Activated T-helper 17 cell treated with anti-CD3 and anti-CD28 coated beads, Interleukin-2, amount 50 U/mL, for 72 hours (primary cell): Measurements from ENCODE around the gene SCN8A. TPM values are rescaled to one million over a fixed set of nuclear protein-coding genes. Genes with fewer than 3 reads are reported as not detected.

ENCODE experiments used
- ATAC-seq: fragments of 150-1000 bp; cut with Tn5 transposase; replicated peaks from 2 replicates; pipeline ENCODE4 v1.10.0; 2021; ENCODE audit warnings: mild to moderate bottlenecking, moderate library complexity
- H3K27ac Mint-ChIP-seq: one replicate; pipeline ENCODE4 v1.8.0; 2022; ENCODE audit warnings: mixed read lengths
- H3K27me3 Mint-ChIP-seq: one replicate; pipeline ENCODE4 v1.8.0; 2022; ENCODE audit warnings: mixed read lengths
- H3K36me3 Mint-ChIP-seq: one replicate; pipeline ENCODE4 v1.8.0; 2022; ENCODE audit warnings: low read depth, mild to moderate bottlenecking, mixed read lengths
- H3K4me1 Mint-ChIP-seq: one replicate; pipeline ENCODE4 v1.8.0; 2022; ENCODE audit warnings: mixed read lengths
- H3K4me3 Mint-ChIP-seq: one replicate; pipeline ENCODE4 v1.8.0; 2022; ENCODE audit warnings: mild to moderate bottlenecking, mixed read lengths
- H3K9me3 Mint-ChIP-seq: one replicate; pipeline ENCODE4 v1.8.0; 2022; ENCODE audit warnings: mixed read lengths
- total RNA-seq, 2 donors: library from RNA; stranded (reverse); gene quantifications; one replicate each; pipeline ENCODE4 v1.2.3, GENCODE V29; 2022

SCN8A gene
- total RNA-seq, 2 donors from 2014 or later, result 0.73 to 1.2 TPM

DNA sequence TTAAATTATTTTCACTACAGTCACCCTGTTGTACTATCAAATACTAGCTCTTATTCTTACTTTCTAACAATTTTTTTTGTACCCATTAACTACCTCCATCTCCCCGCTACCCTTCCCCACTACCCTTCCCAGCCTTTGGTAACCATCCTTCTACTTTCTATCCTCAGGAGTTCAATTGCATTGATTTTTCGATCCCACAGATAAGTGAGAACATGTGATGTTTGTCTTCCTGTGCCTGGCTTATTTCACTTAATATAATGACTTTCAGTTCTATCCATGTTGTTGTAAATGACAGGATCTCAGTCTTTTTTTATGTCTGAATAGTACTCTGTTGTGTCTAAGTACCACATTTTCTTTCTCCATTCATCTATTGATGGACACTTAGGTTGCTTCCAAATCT lies 139.7 kb downstream of the SCN8A start:
- H3K4me3 Mint-ChIP-seq, result no peak overlapping the region

DNA sequence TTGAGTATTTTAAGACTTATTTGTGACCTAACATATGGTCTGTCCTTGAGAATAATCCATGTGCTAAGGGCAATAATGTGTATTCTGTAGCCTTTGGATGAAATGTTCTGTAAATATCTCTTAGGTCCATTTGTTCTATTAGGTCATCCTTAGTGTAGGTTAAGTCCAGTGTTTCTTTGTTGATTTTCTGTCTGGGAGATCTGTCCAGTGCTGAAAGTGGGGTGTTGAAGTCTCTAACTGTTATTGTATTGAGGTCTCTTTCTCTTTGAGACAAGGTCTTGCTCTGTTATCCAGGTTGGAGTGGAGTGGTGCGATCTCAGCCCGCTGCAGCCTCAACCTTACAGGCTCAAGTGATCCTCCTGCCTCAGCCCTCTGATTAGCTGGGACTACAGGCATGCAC lies 149.5 kb downstream of the SCN8A start:
- no peaks in the 10 kb centered on the region for H3K4me1 Mint-ChIP-seq
- H3K36me3 Mint-ChIP-seq, result no peaks in the 10 kb centered on the region
- H3K27me3 Mint-ChIP-seq, result peaks cover 31% of the 10 kb centered on the region
- H3K27ac Mint-ChIP-seq, result no peak overlapping the region
- ATAC-seq, result no peak
- H3K9me3 Mint-ChIP-seq, result peaks cover 14% of the 10 kb centered on the region
- H3K4me3 Mint-ChIP-seq, result no peak overlapping the region

More for the DNA sequence above, 139.7 kb downstream of the SCN8A start:
- H3K9me3 Mint-ChIP-seq, result no peaks in the 10 kb centered on the region
- no peaks in the 10 kb centered on the region for H3K36me3 Mint-ChIP-seq
- no peaks in the 10 kb centered on the region for H3K4me1 Mint-ChIP-seq
- ATAC-seq, result no peak
- peaks cover 23% of the 10 kb centered on the region for H3K27me3 Mint-ChIP-seq
- no peak overlapping the region for H3K27ac Mint-ChIP-seq

DNA sequence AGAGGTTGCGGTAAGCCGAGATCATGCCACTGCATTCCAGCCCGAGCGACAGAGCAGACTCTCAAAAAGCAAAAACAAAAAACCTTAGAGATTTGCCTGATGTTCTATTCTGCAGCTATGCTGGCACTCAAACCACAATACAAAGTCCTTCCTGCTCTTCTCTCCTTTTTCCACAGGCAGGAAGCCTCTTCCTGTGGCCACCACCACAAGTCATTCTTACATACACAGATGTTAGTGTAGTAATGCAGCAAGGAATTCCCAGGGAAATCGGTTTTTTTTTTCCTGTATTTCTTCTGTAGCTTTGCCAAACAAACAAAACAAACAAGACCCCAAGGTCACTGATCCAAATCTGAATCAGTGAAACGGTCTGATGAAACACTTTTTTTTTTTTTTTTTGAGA lies 153.2 kb downstream of the SCN8A start:
- Mint-ChIP-seq H3K4me1 (no peaks in the 10 kb centered on the region), H3K27ac (no peak overlapping the region), H3K36me3 (no peaks in the 10 kb centered on the region), H3K4me3 (no peak overlapping the region), H3K9me3 (peaks cover 14% of the 10 kb centered on the region), H3K27me3 (peaks cover 33% of the 10 kb centered on the region)
- ATAC-seq, result no peak

- Mint-ChIP-seq H3K4me1 (no peaks in the 10 kb centered on the region), H3K27ac (no peak overlapping the region), H3K9me3 (peaks cover 14% of the 10 kb centered on the region), H3K4me3 (no peak overlapping the region), H3K36me3 (no peaks in the 10 kb centered on the region), H3K27me3 (peaks cover 35% of the 10 kb centered on the region)
- ATAC-seq, result no peak
These were observed 153.9 kb downstream of the SCN8A start for GRCh38 chr12:51744957-51745356.

DNA sequence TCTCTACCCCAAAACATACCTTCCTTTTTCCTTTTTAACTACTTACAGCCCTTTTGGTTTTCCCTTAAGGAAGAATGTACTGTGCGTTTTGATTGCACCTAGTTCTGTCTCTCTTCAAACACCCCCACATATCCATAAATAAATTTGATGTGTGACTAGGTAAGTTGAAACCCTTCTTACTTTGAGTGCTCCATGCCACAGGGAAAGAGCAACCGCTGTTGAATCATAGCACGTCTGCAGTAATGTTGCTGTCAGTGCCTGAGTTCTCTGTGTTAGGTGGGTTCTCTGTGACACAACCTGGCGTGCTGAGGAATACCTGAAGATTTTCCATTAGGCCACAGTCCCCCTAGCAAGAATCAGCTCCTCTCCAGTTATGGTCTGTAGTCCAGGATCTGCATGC lies 155.4 kb downstream of the SCN8A start:
- no peaks in the 10 kb centered on the region for H3K4me1 Mint-ChIP-seq
- H3K4me3 Mint-ChIP-seq, result no peak overlapping the region
- no peaks in the 10 kb centered on the region for H3K36me3 Mint-ChIP-seq
- H3K27me3 Mint-ChIP-seq, result peaks cover 32% of the 10 kb centered on the region
- ATAC-seq, result no peak
- H3K9me3 Mint-ChIP-seq, result peaks cover 9% of the 10 kb centered on the region
- H3K27ac Mint-ChIP-seq, result no peak overlapping the region

DNA sequence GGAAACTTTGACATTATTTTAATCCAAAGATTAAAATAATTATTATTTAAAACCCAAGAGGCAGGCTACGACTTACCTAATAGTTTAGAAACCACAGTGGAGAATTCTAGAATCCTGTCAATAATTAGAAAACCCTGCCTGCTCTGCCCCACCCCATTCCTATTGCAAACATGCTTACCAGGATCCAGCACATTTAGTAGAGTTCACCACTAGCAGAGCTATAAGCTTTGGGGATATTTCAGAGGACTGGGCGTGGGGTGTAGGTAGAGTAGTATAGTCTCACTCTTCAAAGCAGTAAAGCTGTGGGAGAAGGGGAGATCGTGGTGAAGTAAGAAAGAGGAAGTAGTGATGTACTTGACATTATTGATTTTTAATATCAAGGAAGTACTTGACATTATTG lies 157.2 kb downstream of the SCN8A start:
- no peak for ATAC-seq
- Mint-ChIP-seq H3K4me3 (no peak overlapping the region), H3K27me3 (peaks cover 26% of the 10 kb centered on the region), H3K9me3 (no peaks in the 10 kb centered on the region), H3K27ac (no peak overlapping the region), H3K36me3 (no peaks in the 10 kb centered on the region), H3K4me1 (no peaks in the 10 kb centered on the region)

DNA sequence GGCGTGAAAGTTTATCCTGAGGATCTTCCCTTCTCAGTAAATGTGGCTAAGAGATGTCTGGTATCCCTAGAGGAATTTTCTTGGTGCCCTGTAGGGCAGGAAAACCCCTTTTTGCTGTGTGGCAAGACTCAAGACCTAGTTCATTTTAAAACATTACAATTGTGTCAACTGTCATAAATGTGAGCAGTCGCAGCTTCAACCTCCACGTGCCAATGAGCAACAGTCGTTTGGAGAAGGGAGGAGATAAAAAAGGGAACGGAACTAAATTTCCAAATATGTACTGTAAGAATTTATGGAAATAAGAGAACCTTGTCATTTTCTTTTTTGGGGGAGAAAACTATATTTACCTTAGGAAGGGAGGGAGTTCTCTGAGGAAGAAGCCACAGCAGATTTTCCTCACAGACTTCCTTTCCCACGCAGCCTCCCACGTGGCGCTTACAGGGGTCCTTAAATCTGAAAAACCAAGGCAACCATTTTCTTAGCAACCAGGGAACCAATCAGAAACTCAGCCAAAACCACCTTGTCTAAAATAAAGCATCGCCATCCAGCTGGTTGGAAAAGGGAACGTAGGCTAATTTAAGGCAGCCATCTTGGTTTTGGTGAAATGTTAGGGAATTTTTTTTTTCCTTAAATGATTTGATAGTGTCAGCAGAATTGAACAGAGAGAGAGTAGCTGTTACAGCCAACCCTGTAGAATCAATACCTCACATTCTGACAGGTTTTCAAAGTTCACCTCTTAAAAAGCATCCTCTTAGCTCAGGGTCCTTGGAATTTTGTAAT lies 158.4 kb downstream of the SCN8A start:
- Mint-ChIP-seq H3K9me3 (no peaks in the 10 kb centered on the region), H3K4me3 (no peak overlapping the region), H3K27me3 (peaks cover 30% of the 10 kb centered on the region), H3K4me1 (no peaks in the 10 kb centered on the region), H3K36me3 (no peaks in the 10 kb centered on the region), H3K27ac (no peak overlapping the region)
- no peak for ATAC-seq

DNA sequence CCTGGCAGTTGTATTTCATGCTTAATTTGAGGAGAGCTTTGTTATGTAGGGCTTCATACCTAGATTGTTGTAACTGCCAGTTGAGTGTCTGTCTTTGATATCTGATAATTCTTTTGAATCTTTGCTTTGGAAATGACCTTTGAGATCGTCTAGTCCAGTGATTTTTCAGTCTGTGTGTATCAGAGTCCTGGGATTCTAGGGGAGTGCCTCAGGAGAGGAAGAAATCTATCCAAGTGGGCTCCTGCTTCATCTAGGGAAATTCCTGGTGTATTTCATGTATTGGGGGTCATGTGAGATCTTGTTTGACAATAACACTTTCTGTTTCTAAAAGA lies 158.9 kb downstream of the SCN8A start:
- Mint-ChIP-seq H3K9me3 (no peaks in the 10 kb centered on the region), H3K27me3 (peaks cover 27% of the 10 kb centered on the region), H3K4me1 (no peaks in the 10 kb centered on the region), H3K36me3 (no peaks in the 10 kb centered on the region), H3K4me3 (no peak overlapping the region), H3K27ac (no peak overlapping the region)
- no peak for ATAC-seq

- H3K27ac Mint-ChIP-seq, result no peak overlapping the region
- no peaks in the 10 kb centered on the region for H3K36me3 Mint-ChIP-seq
- peaks cover 35% of the 10 kb centered on the region for H3K27me3 Mint-ChIP-seq
- no peaks in the 10 kb centered on the region for H3K4me1 Mint-ChIP-seq
- H3K9me3 Mint-ChIP-seq, result no peaks in the 10 kb centered on the region
- no peak overlapping the region for H3K4me3 Mint-ChIP-seq
- no peak for ATAC-seq
These were observed 160.6 kb downstream of the SCN8A start for GRCh38 chr12:51751661-51752060.

- Mint-ChIP-seq H3K27me3 (peaks cover 36% of the 10 kb centered on the region), H3K4me3 (no peak overlapping the region), H3K4me1 (no peaks in the 10 kb centered on the region)
These were observed 161.3 kb downstream of the SCN8A start for GRCh38 chr12:51752234-51752889.

DNA sequence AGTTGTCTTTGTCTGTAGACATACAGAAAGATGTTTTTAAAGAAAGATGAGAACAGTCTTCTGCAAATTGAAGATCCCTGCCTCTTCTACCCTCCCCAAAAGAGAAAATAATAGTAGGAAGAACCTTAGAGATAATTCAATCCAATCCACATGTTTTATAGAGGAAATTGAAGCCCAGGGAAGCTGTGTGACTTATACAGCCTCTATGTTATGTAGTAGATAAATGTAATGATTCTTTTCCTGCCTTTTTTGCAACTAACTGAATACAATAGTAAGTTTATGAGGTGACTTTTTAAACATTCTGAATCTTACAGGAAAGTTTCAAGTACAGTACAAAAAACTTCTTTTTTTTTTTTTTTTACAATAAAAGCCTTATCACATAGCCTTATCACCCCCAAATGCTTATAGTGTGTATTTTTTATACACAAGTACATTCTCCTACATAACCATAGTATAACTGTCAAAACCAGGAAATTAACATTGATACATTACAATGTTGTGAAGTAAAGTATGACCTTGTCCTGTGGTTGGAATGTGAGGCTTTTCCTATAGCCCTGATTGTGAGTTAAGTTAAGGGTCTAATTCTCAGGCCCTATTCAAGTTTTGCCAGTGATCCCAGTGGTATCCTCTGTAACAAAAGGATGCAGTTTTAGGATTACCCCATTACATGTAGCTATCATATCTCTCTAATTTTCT lies 163.1 kb downstream of the SCN8A start:
- peaks cover 31% of the 10 kb centered on the region for H3K27me3 Mint-ChIP-seq
- no peaks in the 10 kb centered on the region for H3K36me3 Mint-ChIP-seq
- no peak overlapping the region for H3K27ac Mint-ChIP-seq
- no peaks in the 10 kb centered on the region for H3K4me1 Mint-ChIP-seq
- ATAC-seq, result no peak
- no peak overlapping the region for H3K4me3 Mint-ChIP-seq
- H3K9me3 Mint-ChIP-seq, result no peaks in the 10 kb centered on the region

More at GRCh38 chr12:51752234-51752889, 161.3 kb downstream of the SCN8A start:
- Mint-ChIP-seq H3K9me3 (no peaks in the 10 kb centered on the region), H3K36me3 (no peaks in the 10 kb centered on the region), H3K27ac (no peak overlapping the region)
- no peak for ATAC-seq

- Mint-ChIP-seq H3K27me3 (peaks cover 25% of the 10 kb centered on the region), H3K9me3 (no peaks in the 10 kb centered on the region), H3K27ac (no peak overlapping the region), H3K4me3 (no peak overlapping the region), H3K36me3 (no peaks in the 10 kb centered on the region), H3K4me1 (no peaks in the 10 kb centered on the region)
- ATAC-seq, result no peak
These were observed 164.2 kb downstream of the SCN8A start for GRCh38 chr12:51755251-51755650.

DNA sequence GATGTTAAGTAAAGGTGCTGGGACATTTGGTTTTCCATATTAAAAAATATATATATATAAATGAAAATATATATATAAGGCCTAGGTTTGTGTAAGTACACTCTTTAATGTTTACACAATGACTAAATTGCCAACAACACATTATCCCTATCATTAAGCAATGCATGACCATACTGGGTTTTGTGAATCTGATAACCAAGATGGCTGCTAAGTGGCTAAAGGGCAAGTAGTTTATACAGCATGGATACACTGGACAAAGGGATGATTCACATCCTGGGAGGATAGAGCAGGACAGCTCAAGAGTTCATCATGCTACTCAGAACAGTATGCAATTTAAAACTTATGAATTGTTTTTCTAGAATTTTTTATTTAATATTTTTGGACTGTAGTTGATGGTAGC lies 168.1 kb downstream of the SCN8A start:
- Mint-ChIP-seq H3K27me3 (peaks cover 13% of the 10 kb centered on the region), H3K4me3 (no peak overlapping the region), H3K27ac (no peak overlapping the region), H3K9me3 (no peaks in the 10 kb centered on the region), H3K36me3 (no peaks in the 10 kb centered on the region), H3K4me1 (no peaks in the 10 kb centered on the region)
- no peak for ATAC-seq

- no peaks in the 10 kb centered on the region for H3K9me3 Mint-ChIP-seq
- no peak overlapping the region for H3K27ac Mint-ChIP-seq
- peaks cover 13% of the 10 kb centered on the region for H3K27me3 Mint-ChIP-seq
- no peak overlapping the region for H3K4me3 Mint-ChIP-seq
- ATAC-seq, result no peak
- H3K4me1 Mint-ChIP-seq, result no peaks in the 10 kb centered on the region
- H3K36me3 Mint-ChIP-seq, result no peaks in the 10 kb centered on the region
These were observed 168.7 kb downstream of the SCN8A start for GRCh38 chr12:51759695-51760094.

- no peaks in the 10 kb centered on the region for H3K36me3 Mint-ChIP-seq
- no peaks in the 10 kb centered on the region for H3K9me3 Mint-ChIP-seq
- H3K27me3 Mint-ChIP-seq, result peaks cover 13% of the 10 kb centered on the region
- no peaks in the 10 kb centered on the region for H3K4me1 Mint-ChIP-seq
- ATAC-seq, result no peak
- H3K4me3 Mint-ChIP-seq, result no peak overlapping the region
- no peak overlapping the region for H3K27ac Mint-ChIP-seq
These were observed 169.2 kb downstream of the SCN8A start for GRCh38 chr12:51760231-51760630.
